HG03139 (cell line): ENCODE measurements around the gene ARPC1A.
A peak's percentile ranks its signal among the peaks of the same experiment; 100 is the strongest.
"Not testable (repeated sequence)": the region's sequence is repeated elsewhere in the genome, so short reads cannot be mapped to it uniquely, and the experiment has no call there.

Source experiments
- ATAC-seq: cut with Tn5 transposase; IDR thresholded peaks from one replicate; pipeline ENCODE4 v1.9.1; 2021; ENCODE audit not compliant: unreplicated experiment

Gene ARPC1A

GRCh38 chr7:99368750-99369389 lies 43.2 kb downstream of the ARPC1A start:
- ATAC-seq, result no peak

GRCh38 chr7:99369767-99370391 lies 44.2 kb downstream of the ARPC1A start:
- ATAC-seq, result no peak

- ATAC-seq, result no peak
These were observed 45.8 kb downstream of the ARPC1A start for GRCh38 chr7:99371376-99371920.

- no peak for ATAC-seq
These were observed 46.8 kb downstream of the ARPC1A start for GRCh38 chr7:99372275-99373090.

- no peak for ATAC-seq
These were observed 47.7 kb downstream of the ARPC1A start for GRCh38 chr7:99373091-99374066.

GRCh38 chr7:99374111-99375064 lies 48.7 kb downstream of the ARPC1A start, which contains the start of gene ARPC1B:
Gene ARPC1B, plus strand, starts transcription at chr7:99374730. Its CDS starts 10,985 bp downstream, at chr7:99385715.
- ATAC-seq, result peak; percentile 42

GRCh38 chr7:99375070-99375807 lies 49.5 kb downstream of the ARPC1A start:
- peak; percentile 43 for ATAC-seq

- no peak for ATAC-seq
These were observed 53.4 kb downstream of the ARPC1A start for GRCh38 chr7:99379043-99379577.

- not testable (repeated sequence) for ATAC-seq
These were observed 54.0 kb downstream of the ARPC1A start for GRCh38 chr7:99379693-99380031.

- peak; percentile 27 for ATAC-seq
These were observed 54.5 kb downstream of the ARPC1A start for GRCh38 chr7:99380032-99380822.

GRCh38 chr7:99380823-99381663 lies 55.3 kb downstream of the ARPC1A start:
- ATAC-seq, result peak; percentile 76

GRCh38 chr7:99381664-99382075 lies 56.0 kb downstream of the ARPC1A start:
- ATAC-seq, result no peak

- ATAC-seq, result no peak
These were observed 57.5 kb downstream of the ARPC1A start for GRCh38 chr7:99383203-99383602.

GRCh38 chr7:99383791-99384370 lies 58.2 kb downstream of the ARPC1A start:
- no peak for ATAC-seq

GRCh38 chr7:99384523-99384922 lies 58.8 kb downstream of the ARPC1A start:
- ATAC-seq, result no peak

GRCh38 chr7:99385564-99385963 lies 59.9 kb downstream of the ARPC1A start:
- no peak for ATAC-seq
